ENCODE results near the gene LCN10. TPM values are rescaled to one million over a fixed set of nuclear protein-coding genes. Genes with fewer than 3 reads are reported as not detected.

Gene LCN10
- total RNA-seq, 1 donor from 2014 or later = 0.51 TPM

DNA sequence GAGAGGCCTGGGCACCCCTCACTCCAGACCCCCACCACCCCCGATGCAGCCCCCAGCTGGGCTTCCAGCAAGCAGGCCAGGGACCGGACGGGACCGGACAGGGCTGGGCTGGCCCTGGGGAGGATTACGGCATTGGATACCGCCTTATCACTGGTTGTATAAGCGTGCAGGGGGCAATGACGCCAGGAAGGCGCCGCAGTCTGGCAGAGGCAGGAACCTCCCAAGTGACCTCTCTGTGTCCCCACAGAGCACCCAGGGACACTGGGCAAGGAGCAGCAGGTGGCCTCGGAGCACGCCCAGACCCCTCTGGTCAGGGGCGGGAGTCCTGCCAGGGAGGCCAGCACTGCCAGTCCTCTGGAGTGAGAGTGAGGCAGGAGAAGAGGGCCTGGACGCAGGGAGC lies 22.3 kb upstream of the LCN10 start:
- H3K27me3 Mint-ChIP-seq (ENCODE audit: low read depth) = peaks cover 15% of the 10 kb centered on the region
- TF ChIP-seq, protein P1, sequence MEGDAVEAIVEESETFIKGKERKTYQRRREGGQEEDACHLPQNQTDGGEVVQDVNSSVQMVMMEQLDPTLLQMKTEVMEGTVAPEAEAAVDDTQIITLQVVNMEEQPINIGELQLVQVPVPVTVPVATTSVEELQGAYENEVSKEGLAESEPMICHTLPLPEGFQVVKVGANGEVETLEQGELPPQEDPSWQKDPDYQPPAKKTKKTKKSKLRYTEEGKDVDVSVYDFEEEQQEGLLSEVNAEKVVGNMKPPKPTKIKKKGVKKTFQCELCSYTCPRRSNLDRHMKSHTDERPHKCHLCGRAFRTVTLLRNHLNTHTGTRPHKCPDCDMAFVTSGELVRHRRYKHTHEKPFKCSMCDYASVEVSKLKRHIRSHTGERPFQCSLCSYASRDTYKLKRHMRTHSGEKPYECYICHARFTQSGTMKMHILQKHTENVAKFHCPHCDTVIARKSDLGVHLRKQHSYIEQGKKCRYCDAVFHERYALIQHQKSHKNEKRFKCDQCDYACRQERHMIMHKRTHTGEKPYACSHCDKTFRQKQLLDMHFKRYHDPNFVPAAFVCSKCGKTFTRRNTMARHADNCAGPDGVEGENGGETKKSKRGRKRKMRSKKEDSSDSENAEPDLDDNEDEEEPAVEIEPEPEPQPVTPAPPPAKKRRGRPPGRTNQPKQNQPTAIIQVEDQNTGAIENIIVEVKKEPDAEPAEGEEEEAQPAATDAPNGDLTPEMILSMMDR (IDR thresholded peaks at IDR 0.05; ENCODE audit: unreplicated experiment) = no peak
- no peak overlapping the region for H3K4me3 Mint-ChIP-seq

DNA sequence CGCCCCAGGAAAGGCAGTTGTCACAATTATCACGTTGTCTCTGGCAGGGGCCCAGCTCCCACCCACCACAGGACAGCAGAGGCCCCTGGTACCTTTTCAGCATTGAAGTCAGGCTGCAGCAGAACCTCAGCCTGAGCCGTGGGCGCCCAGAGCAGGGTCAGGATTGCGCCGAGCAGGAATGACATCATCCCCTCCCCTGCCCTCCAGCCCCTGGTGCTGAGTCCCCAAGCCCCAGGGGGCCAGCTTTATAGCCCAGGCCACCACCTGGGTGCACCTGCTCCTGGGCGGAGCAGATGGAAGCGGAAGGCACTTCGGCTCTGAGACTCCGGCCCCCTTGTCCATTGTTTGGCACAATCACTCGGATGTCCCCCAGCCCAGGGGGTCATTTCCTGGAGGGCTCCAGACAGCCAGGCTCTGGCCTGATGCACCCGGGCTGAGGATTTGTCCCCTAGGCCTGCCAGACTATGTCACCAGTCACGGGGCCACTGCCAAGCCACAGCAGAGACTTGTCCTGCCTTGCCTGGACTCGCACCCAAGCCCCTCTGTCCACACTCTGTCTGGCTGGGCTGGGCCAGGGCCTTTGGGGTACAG lies 21.7 kb upstream of the LCN10 start, which contains the start of gene LCN15:
TSS of gene LCN15 (minus strand) at position 218 of the 591 bp plus-strand sequence. CDS start at position 188, 30 bp downstream.
- H3K27ac Mint-ChIP-seq = no peak within 1 kb of the TSS

More for the DNA sequence above, 22.3 kb upstream of the LCN10 start:
- Mint-ChIP-seq H3K9me3 (no peaks in the 10 kb centered on the region), H3K4me1 (peaks cover 10% of the 10 kb centered on the region), H3K36me3 (no peaks in the 10 kb centered on the region), H3K27ac (no peak overlapping the region)
- no peak for DNase-seq (ENCODE audit: low spot score in 2 of 2, unreplicated experiment in 2 of 2)

DNA sequence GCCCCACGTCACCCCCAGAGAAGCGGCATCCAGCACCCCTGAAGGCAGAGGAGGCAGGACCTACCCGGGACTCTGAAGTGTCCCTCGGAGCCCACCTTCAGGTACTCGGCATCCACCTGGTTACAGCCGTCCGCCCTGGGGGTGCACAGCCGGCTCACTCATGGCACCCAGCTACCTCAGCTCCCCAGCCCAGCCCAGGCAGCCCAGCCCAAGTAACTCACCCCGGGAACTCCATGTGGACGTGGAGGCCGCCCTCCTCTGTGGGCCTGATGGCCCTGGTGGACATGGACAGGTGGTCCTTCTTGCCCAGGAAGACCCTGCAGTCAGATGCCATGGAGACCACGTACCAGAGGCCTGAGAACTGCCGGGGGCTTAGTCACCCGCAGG lies 20.9 kb upstream of the LCN10 start:
- H3K4me3 Mint-ChIP-seq = no peak overlapping the region
- H3K36me3 Mint-ChIP-seq = no peaks in the 10 kb centered on the region
- peaks cover 7% of the 10 kb centered on the region for H3K4me1 Mint-ChIP-seq
- peaks cover 13% of the 10 kb centered on the region for H3K27me3 Mint-ChIP-seq (ENCODE audit: low read depth)
- no peak overlapping the region for H3K27ac Mint-ChIP-seq
- TF ChIP-seq, protein P1 (IDR thresholded peaks at IDR 0.05; ENCODE audit: unreplicated experiment) = no peak
- DNase-seq (ENCODE audit: low spot score in 2 of 2, unreplicated experiment in 2 of 2) = no peak
- H3K9me3 Mint-ChIP-seq = no peaks in the 10 kb centered on the region

More for the DNA sequence above, 21.7 kb upstream of the LCN10 start, which contains the start of gene LCN15:
- TF ChIP-seq, protein P1 (IDR thresholded peaks at IDR 0.05; ENCODE audit: unreplicated experiment) = no peak
- Mint-ChIP-seq H3K4me3 (no peak within 1 kb of the TSS), H3K36me3 (no peaks in the 10 kb centered on the region), H3K9me3 (no peaks in the 10 kb centered on the region), H3K4me1 (peaks cover 7% of the 10 kb centered on the region), H3K27me3 (ENCODE audit: low read depth) (peaks cover 13% of the 10 kb centered on the region)
- DNase-seq (ENCODE audit: low spot score in 2 of 2, unreplicated experiment in 2 of 2) = no peak

GRCh38 chr9:136762915-136763648 lies 20.3 kb upstream of the LCN10 start:
- TF ChIP-seq, protein P1 (IDR thresholded peaks at IDR 0.05; ENCODE audit: unreplicated experiment) = no peak

DNA sequence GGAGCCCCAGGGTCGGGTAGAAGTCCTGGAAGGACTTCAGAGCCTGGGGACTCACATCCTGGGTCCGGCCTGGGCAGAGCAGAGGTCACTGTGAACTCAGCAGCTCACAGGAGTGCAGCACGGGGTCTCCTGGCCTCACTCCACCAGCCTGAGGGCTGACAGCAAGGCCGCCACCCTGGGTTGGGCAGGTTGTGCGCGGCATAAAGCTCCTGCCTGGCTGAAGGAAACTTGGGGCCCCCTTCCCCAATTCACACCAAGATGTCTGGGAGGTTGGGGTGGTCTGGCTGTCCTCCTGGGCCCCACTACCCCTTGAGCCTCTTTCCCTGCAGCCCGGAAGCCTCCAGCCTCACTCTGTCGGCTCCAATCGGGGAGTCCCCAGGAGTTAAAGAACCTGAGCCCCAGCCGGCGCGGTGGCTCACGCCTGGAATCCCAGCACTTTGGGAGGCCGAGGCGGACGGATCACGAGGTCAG lies 19.5 kb upstream of the LCN10 start:
- no peaks in the 10 kb centered on the region for H3K9me3 Mint-ChIP-seq
- H3K4me1 Mint-ChIP-seq = peaks cover 7% of the 10 kb centered on the region
- DNase-seq (ENCODE audit: low spot score in 2 of 2, unreplicated experiment in 2 of 2) = no peak
- H3K36me3 Mint-ChIP-seq = no peaks in the 10 kb centered on the region
- no peak overlapping the region for H3K27ac Mint-ChIP-seq
- no peak overlapping the region for H3K4me3 Mint-ChIP-seq
- TF ChIP-seq, protein P1 (IDR thresholded peaks at IDR 0.05; ENCODE audit: unreplicated experiment) = no peak
- peaks cover 6% of the 10 kb centered on the region for H3K27me3 Mint-ChIP-seq (ENCODE audit: low read depth)

More at GRCh38 chr9:136762915-136763648, 20.3 kb upstream of the LCN10 start:
- Mint-ChIP-seq H3K9me3 (no peaks in the 10 kb centered on the region), H3K27me3 (ENCODE audit: low read depth) (peaks cover 12% of the 10 kb centered on the region), H3K4me3 (no peak overlapping the region), H3K27ac (no peak overlapping the region), H3K36me3 (no peaks in the 10 kb centered on the region), H3K4me1 (peaks cover 7% of the 10 kb centered on the region)
- DNase-seq (ENCODE audit: low spot score in 2 of 2, unreplicated experiment in 2 of 2) = no peak

Data from mesothelial cell of epicardium (in vitro differentiated cells).